A549 (cell line): Measurements from ENCODE around the gene KCNAB2. TPM values are rescaled to one million over a fixed set of nuclear protein-coding genes. Genes with fewer than 3 reads are reported as not detected.

Experiments used
- ATAC-seq, 2 experiments: fragments of 200-7000 bp in 1 of 2; fragments of >200 bp in 1 of 2; cut with Nextera tagmentation in 1 of 2; cut with Tn5 transposase in 1 of 2; 3 replicates each; pipeline versions ENCODE4 v1.8.0 to v1.9.1; 2018 to 2020; ENCODE audit warnings: mild to moderate bottlenecking in 1 of 2, moderate library complexity in 1 of 2
- CTCF ChIA-PET: fragments of 300-600 bp; sonication (Branson Sonifier 250); formaldehyde crosslinking; extraction: SDS; loops from one replicate; lab custom pipeline; 2021; ENCODE audit warnings: antibody characterized with exemption, inconsistent platforms; lab: Yijun Ruan, JAX
- POLR2A ChIA-PET: fragments of 350-600 bp; formaldehyde crosslinking; extraction: SDS; loops from one replicate; lab custom pipeline; 2021; ENCODE audit warnings: antibody characterized with exemption, inconsistent platforms; lab: Yijun Ruan, JAX
- DNase-seq, 2 experiments: peaks; one replicate each; pipeline versions ENCODE4 v3.0.0 to v3.0.0-alpha.2; 2011 to 2016; ENCODE audit warnings: low read depth in 1 of 2, low spot score in 1 of 2
- FAIRE-seq: peaks from 2 replicates; lab custom pipeline; 2011; peaks lifted over from hg19 to GRCh38; lab: Jason Lieb, UNC
- H3K27ac ChIP-seq, 2 experiments: fragments of >200 bp; sonication (Bioruptor Twin); formaldehyde crosslinking; 3 replicates each; pipeline ENCODE4 v1.5.1; 2016 to 2017
- H3K4me1 ChIP-seq: fragments of >200 bp; sonication (Bioruptor Twin); formaldehyde crosslinking; 3 replicates; pipeline ENCODE4 v1.6.1; 2016
- H3K4me2 ChIP-seq: fragments of >200 bp; sonication (Bioruptor Twin); formaldehyde crosslinking; 3 replicates; pipeline ENCODE4 v1.6.1; 2016
- H3K4me3 ChIP-seq: fragments of >200 bp; sonication (Bioruptor Twin); formaldehyde crosslinking; 3 replicates; pipeline ENCODE4 v1.5.1; 2016
- H3K9me3 ChIP-seq: fragments of >200 bp; sonication (Bioruptor Twin); formaldehyde crosslinking; 3 replicates; pipeline ENCODE4 v1.6.1; 2016
- CEBPB ChIP-seq, 2 experiments: fragments of >200 bp in 1 of 2; sonication (Bioruptor Twin) in 1 of 2; formaldehyde crosslinking in 1 of 2; IDR thresholded peaks; 2 replicates each; pipeline ENCODE4 v1.6.1; 2012 to 2016
- CHD2 ChIP-seq: fragments of 150-350 bp; IDR thresholded peaks from 2 replicates; pipeline ENCODE4 v1.6.1; 2014; ENCODE audit warnings: low read length; ENCODE audit not compliant: partially characterized antibody
- CHD4 ChIP-seq: fragments of 200-600 bp; sonication (generic); IDR thresholded peaks from 2 replicates; pipeline ENCODE4 v1.6.1; 2016; ENCODE audit warnings: antibody characterized with exemption, mild to moderate bottlenecking, borderline replicate concordance
- EHF ChIP-seq: fragments of 250-450 bp; sonication (Bioruptor Pico); IDR thresholded peaks from 2 replicates; pipeline ENCODE4 v1.5.0; 2020; ENCODE audit warnings: mild to moderate bottlenecking
- EHMT2 ChIP-seq: fragments of 200-600 bp; sonication (generic); IDR thresholded peaks from 2 replicates; pipeline ENCODE4 v1.6.1; 2016; ENCODE audit warnings: antibody characterized with exemption, low read depth, mild to moderate bottlenecking, moderate library complexity
- ESRRA ChIP-seq: fragments of 150-350 bp; IDR thresholded peaks from 2 replicates; pipeline ENCODE4 v1.6.1; 2014; ENCODE audit warnings: mild to moderate bottlenecking, low read length, borderline replicate concordance
- FOSL2 ChIP-seq, 2 experiments: fragments of 450-650 bp in 1 of 2; fragments of >200 bp in 1 of 2; sonication (Bioruptor Twin) in 1 of 2; formaldehyde crosslinking; IDR thresholded peaks; 2 replicates each; pipeline versions ENCODE4 v1.5.0 to v1.6.1; 2016 to 2020; ENCODE audit warnings: mild to moderate bottlenecking in 1 of 2, moderate library complexity in 1 of 2
- FOXS1 ChIP-seq: fragments of 250-450 bp; sonication (Bioruptor Pico); IDR thresholded peaks from 2 replicates; pipeline ENCODE4 v1.5.0; 2020; ENCODE audit warnings: mild to moderate bottlenecking, moderate library complexity
- HDAC2 ChIP-seq: fragments of 200-600 bp; sonication (generic); IDR thresholded peaks from 2 replicates; pipeline ENCODE4 v1.6.1; 2016
- HEYL ChIP-seq: fragments of 250-450 bp; sonication (Bioruptor Pico); IDR thresholded peaks from 2 replicates; pipeline ENCODE4 v1.8.0; 2021; ENCODE audit warnings: mild to moderate bottlenecking, moderate library complexity
- HOXA7 ChIP-seq: fragments of 250-450 bp; sonication (Bioruptor Pico); IDR thresholded peaks from 2 replicates; pipeline ENCODE4 v1.5.0; 2020; ENCODE audit warnings: mild to moderate bottlenecking, moderate library complexity
- HOXB5 ChIP-seq: fragments of 250-450 bp; sonication (Bioruptor Pico); IDR thresholded peaks from 2 replicates; pipeline ENCODE4 v1.5.0; 2020; ENCODE audit warnings: mild to moderate bottlenecking, moderate library complexity
- JUN ChIP-seq, 2 experiments: fragments of >200 bp; sonication (Bioruptor Twin); formaldehyde crosslinking; IDR thresholded peaks; 2 replicates in 1 of 2; 3 replicates in 1 of 2; pipeline ENCODE4 v1.6.1; 2016 to 2017
- JUNB ChIP-seq: fragments of >200 bp; sonication (Bioruptor Twin); formaldehyde crosslinking; IDR thresholded peaks from 2 replicates; pipeline ENCODE4 v1.6.1; 2016
- KDM1A ChIP-seq: fragments of 200-600 bp; sonication (generic); IDR thresholded peaks from 2 replicates; pipeline ENCODE4 v1.6.1; 2016; ENCODE audit warnings: low read depth, mild to moderate bottlenecking
- KDM5A ChIP-seq: fragments of 200-600 bp; sonication (generic); IDR thresholded peaks from 2 replicates; pipeline ENCODE4 v1.6.1; 2016; ENCODE audit warnings: antibody characterized with exemption, mild to moderate bottlenecking
- MAZ ChIP-seq: fragments of 150-350 bp; IDR thresholded peaks from 2 replicates; pipeline ENCODE4 v1.6.1; 2014; ENCODE audit warnings: antibody characterized with exemption, low read depth, low read length, borderline replicate concordance
- NPAS2 ChIP-seq: fragments of 250-450 bp; sonication (Bioruptor Pico); IDR thresholded peaks from 2 replicates; pipeline ENCODE4 v1.8.0; 2022; ENCODE audit warnings: mild to moderate bottlenecking, moderate library complexity, borderline replicate concordance
- PHF8 ChIP-seq: fragments of 200-600 bp; sonication (generic); IDR thresholded peaks from 2 replicates; pipeline ENCODE4 v1.6.1; 2016; ENCODE audit warnings: low read depth, mild to moderate bottlenecking, antibody characterized with exemption, moderate library complexity, borderline replicate concordance
- POLR2A ChIP-seq: IDR thresholded peaks from 2 replicates; pipeline ENCODE4 v1.6.1; 2012; ENCODE audit warnings: mild to moderate bottlenecking, low read length
- POLR2AphosphoS2 ChIP-seq: conservative IDR thresholded peaks from 2 replicates; pipeline ENCODE4 v1.6.1; 2012; ENCODE audit warnings: low read length, improper control_type of control experiment, inconsistent platforms
- RAD21 ChIP-seq, 2 experiments: fragments of >200 bp in 1 of 2; sonication (Bioruptor Twin) in 1 of 2; formaldehyde crosslinking in 1 of 2; IDR thresholded peaks in 1 of 2; conservative IDR thresholded peaks in 1 of 2; 2 replicates in 1 of 2; 3 replicates in 1 of 2; pipeline ENCODE4 v1.6.1; 2012 to 2018; ENCODE audit warnings: inconsistent platforms in 1 of 2
- RARB ChIP-seq: fragments of 250-450 bp; sonication (Bioruptor Pico); IDR thresholded peaks from 2 replicates; pipeline ENCODE4 v1.8.0; 2021; ENCODE audit warnings: mild to moderate bottlenecking, moderate library complexity
- RFX5 ChIP-seq: fragments of 450-650 bp; IDR thresholded peaks from 2 replicates; pipeline ENCODE4 v1.7.1; 2014; ENCODE audit warnings: antibody characterized with exemption, mild to moderate bottlenecking, moderate library complexity
- RNF2 ChIP-seq: fragments of 200-600 bp; sonication (generic); IDR thresholded peaks from 2 replicates; pipeline ENCODE4 v1.6.1; 2016; ENCODE audit warnings: low read depth, mild to moderate bottlenecking, antibody characterized with exemption, moderate library complexity, borderline replicate concordance
- ZC3H11A ChIP-seq: fragments of 450-650 bp; IDR thresholded peaks from 2 replicates; pipeline ENCODE4 v1.6.1; 2014; ENCODE audit warnings: antibody characterized with exemption, mild to moderate bottlenecking
- WGBS: methylation state at CpG from one replicate; pipeline ENCODE4 v1.1.6; 2017; ENCODE audit errors: missing lambda C conversion rate; 5-methylcytosine and 5-hydroxymethylcytosine counted together
- polyA plus RNA-seq, 4 experiments: library from polyadenylated mRNA; depleted of rRNA in 3 of 4; stranded (reverse); fragments of >200 nt; fragmentation: RNase III in 1 of 4; extraction: RNeasy Plus Mini Kit Qiagen cat#74134 plus additional on column Dnase treatment in 1 of 4; gene quantifications; 2 replicates in 3 of 4; 3 replicates in 1 of 4; pipeline ENCODE4 v1.2.3, GENCODE V29; 2011 to 2017
- TF ChIP-seq, protein P1 (sequence below): fragments of >200 bp; sonication (Bioruptor Twin); formaldehyde crosslinking; IDR thresholded peaks from 3 replicates; pipeline ENCODE4 v1.5.1; 2016
- TF ChIP-seq, protein P2 (sequence below): IDR thresholded peaks from 2 replicates; pipeline ENCODE4 v1.6.1; 2012
- TF ChIP-seq, protein P3 (sequence below): IDR thresholded peaks from 2 replicates; pipeline ENCODE4 v1.6.1; 2012; ENCODE audit warnings: low read depth, borderline replicate concordance
- TF ChIP-seq, protein P4 (sequence below): fragments of 250-450 bp; sonication (Bioruptor Pico); IDR thresholded peaks from 2 replicates; pipeline ENCODE4 v1.5.0; 2020; ENCODE audit warnings: low read depth, mild to moderate bottlenecking, moderate library complexity
- TF ChIP-seq, protein P5 (sequence below): fragments of >200 bp; sonication (Bioruptor Twin); formaldehyde crosslinking; IDR thresholded peaks from 3 replicates; pipeline ENCODE4 v1.6.1; 2016

Gene KCNAB2
- polyA plus RNA-seq, 2 of the 4 experiments (the other 2 are of a cell fraction), result 7.3 to 9.9 TPM

DNA sequence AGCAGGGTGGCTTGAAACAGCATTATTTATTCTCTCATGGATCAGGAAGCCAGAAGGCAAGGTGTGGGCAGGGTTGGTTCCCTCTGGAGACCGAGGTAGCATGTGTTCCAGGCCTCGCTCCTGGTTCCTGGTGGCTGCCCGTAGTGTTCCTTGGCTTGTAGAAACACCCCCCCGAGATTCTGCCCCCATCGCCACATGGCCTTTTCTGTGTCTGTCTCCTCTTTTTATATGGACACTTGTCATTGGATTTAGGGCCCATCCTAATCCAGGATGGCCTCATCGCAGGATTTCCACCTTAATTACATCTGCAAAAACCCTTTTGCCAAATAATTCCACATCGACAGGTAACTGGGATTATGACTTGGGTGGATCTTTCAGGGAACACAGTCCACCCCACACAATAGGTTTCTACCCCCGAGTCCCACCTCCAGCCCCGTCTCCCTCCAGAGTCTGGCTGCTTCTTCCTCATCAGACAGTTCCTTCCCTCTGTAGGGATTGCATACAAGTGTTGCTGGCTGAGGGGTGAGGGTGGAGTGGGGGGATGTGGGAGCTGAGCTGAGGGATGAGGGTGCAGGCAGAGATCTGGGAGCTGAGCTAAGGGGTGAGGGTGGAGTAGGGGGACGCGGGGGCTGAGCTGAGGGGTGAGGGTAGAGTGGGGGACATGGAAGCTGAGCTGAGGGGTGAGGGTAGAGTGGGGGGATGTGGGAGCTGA lies 41.1 kb upstream of the KCNAB2 start:
- ATAC-seq (no peak), DNase-seq (no peak), FAIRE-seq (no peak)
- ChIA-PET POLR2A (no interaction called here), CTCF (interaction anchor here (1.7 kb wide), 1 partner anchor 9 kb away, joined by 5 read pairs; no protein-coding TSS in a partner anchor)
- no peaks in the 10 kb centered on the region for H3K9me3 ChIP-seq
- H3K4me1 ChIP-seq, result no peaks in the 10 kb centered on the region
- no peak overlapping the region for H3K4me2 ChIP-seq
- H3K4me3 ChIP-seq, result no peak overlapping the region
- H3K27ac ChIP-seq, result no peak overlapping the region
- no peak for TF ChIP-seq HEYL (CRISPR knock-in tag)
- TF ChIP-seq, protein P1, sequence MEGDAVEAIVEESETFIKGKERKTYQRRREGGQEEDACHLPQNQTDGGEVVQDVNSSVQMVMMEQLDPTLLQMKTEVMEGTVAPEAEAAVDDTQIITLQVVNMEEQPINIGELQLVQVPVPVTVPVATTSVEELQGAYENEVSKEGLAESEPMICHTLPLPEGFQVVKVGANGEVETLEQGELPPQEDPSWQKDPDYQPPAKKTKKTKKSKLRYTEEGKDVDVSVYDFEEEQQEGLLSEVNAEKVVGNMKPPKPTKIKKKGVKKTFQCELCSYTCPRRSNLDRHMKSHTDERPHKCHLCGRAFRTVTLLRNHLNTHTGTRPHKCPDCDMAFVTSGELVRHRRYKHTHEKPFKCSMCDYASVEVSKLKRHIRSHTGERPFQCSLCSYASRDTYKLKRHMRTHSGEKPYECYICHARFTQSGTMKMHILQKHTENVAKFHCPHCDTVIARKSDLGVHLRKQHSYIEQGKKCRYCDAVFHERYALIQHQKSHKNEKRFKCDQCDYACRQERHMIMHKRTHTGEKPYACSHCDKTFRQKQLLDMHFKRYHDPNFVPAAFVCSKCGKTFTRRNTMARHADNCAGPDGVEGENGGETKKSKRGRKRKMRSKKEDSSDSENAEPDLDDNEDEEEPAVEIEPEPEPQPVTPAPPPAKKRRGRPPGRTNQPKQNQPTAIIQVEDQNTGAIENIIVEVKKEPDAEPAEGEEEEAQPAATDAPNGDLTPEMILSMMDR, result no peak
- no peak for TF ChIP-seq CHD2
- TF ChIP-seq MAZ, result no peak
- no peak for TF ChIP-seq NPAS2 (CRISPR knock-in tag)
- TF ChIP-seq CEBPB (IDR thresholded peaks at IDR 0.05), result no peak
- TF ChIP-seq, protein P2, sequence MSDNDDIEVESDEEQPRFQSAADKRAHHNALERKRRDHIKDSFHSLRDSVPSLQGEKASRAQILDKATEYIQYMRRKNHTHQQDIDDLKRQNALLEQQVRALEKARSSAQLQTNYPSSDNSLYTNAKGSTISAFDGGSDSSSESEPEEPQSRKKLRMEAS, result no peak
- TF ChIP-seq, protein P3, sequence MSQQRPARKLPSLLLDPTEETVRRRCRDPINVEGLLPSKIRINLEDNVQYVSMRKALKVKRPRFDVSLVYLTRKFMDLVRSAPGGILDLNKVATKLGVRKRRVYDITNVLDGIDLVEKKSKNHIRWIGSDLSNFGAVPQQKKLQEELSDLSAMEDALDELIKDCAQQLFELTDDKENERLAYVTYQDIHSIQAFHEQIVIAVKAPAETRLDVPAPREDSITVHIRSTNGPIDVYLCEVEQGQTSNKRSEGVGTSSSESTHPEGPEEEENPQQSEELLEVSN, result no peak
- no peak for TF ChIP-seq KDM5A
- no peak for TF ChIP-seq PHF8
- TF ChIP-seq, protein P4, sequence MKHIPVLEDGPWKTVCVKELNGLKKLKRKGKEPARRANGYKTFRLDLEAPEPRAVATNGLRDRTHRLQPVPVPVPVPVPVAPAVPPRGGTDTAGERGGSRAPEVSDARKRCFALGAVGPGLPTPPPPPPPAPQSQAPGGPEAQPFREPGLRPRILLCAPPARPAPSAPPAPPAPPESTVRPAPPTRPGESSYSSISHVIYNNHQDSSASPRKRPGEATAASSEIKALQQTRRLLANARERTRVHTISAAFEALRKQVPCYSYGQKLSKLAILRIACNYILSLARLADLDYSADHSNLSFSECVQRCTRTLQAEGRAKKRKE (CRISPR knock-in tag), result no peak
- no peak for TF ChIP-seq EHMT2
- TF ChIP-seq, protein P5, sequence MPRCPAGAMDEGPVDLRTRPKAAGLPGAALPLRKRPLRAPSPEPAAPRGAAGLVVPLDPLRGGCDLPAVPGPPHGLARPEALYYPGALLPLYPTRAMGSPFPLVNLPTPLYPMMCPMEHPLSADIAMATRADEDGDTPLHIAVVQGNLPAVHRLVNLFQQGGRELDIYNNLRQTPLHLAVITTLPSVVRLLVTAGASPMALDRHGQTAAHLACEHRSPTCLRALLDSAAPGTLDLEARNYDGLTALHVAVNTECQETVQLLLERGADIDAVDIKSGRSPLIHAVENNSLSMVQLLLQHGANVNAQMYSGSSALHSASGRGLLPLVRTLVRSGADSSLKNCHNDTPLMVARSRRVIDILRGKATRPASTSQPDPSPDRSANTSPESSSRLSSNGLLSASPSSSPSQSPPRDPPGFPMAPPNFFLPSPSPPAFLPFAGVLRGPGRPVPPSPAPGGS, result no peak
- TF ChIP-seq KDM1A, result no peak
- TF ChIP-seq HDAC2, result no peak
- 88% methylated on average over 9 of the region's 11 CpGs for WGBS

DNA sequence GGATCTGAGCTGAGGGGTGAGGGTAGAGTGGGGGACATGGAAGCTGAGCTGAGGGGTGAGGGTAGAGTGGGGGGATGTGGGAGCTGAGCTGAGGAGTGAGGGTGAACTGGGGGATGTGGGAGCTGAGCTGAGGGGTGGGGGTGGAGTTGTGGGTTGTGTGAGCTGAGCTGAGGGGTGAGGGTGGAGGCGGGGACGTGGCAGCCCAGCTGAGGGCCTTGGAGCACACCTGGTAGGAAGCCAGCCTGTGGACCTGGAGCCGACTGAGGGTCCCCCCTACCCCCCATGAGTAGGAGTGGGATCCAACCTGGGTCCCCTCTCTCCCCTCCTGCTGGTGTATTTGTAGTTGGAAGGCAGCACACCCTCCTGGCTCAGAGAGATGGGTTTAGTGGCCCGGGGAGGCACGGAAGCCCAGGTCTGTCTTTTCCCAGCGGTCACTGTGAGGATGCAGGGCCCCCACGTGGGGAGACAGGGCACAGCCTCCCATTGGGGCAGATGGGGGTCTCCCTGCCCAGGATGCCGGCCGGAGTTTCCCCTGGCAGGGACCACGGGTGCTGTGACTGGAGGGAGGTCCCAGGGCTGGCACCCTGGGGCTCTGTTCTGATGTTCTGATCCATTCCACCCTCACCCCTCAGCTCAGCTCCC lies 40.3 kb upstream of the KCNAB2 start:
- no peak for FAIRE-seq

More for the DNA sequence above, 40.3 kb upstream of the KCNAB2 start:
- Histone ChIP-seq H3K4me2 (no peak overlapping the region), H3K4me3 (no peak overlapping the region), H3K27ac (no peak overlapping the region), H3K9me3 (no peaks in the 10 kb centered on the region), H3K4me1 (no peaks in the 10 kb centered on the region)
- ChIA-PET POLR2A (no interaction called here), CTCF (no interaction called here)
- TF ChIP-seq RFX5 (no peak), CHD4 (no peak), POLR2AphosphoS2 (no peak), HOXB5 (CRISPR knock-in tag) (no peak), RARB (CRISPR knock-in tag) (no peak), JUN (IDR thresholded peaks at IDR 0.05) (no peak), HDAC2 (no peak), POLR2A (no peak), FOSL2 (IDR thresholded peaks at IDR 0.05) (no peak), FOSL2 (CRISPR knock-in tag; IDR thresholded peaks at IDR 0.05) (no peak), RAD21 (conservative IDR thresholded peaks at IDR 0.05 in 1 of 2, IDR thresholded peaks at IDR 0.05 in 1 of 2) (no peak), JUNB (no peak), ZC3H11A (no peak), RNF2 (no peak), ESRRA (no peak), KDM5A (no peak), CEBPB (IDR thresholded peaks at IDR 0.05) (no peak), HOXA7 (CRISPR knock-in tag) (no peak), FOXS1 (no peak), EHF (CRISPR knock-in tag) (no peak)
- no peak for ATAC-seq
- 56% methylated on average over 6 of the region's 10 CpGs for WGBS
- DNase-seq, result no peak
